ENCODE data around the gene ACVR1.

- no peak for TF ChIP-seq SIN3A (IDR thresholded peaks at IDR 0.05; ENCODE audit: borderline replicate concordance, low read depth, low read length)
- no peak for TF ChIP-seq CTCF (IDR thresholded peaks at IDR 0.05)
- TF ChIP-seq POLR2AphosphoS5 (IDR thresholded peaks at IDR 0.05; ENCODE audit: low read depth, low read length): no peak
- no peak for TF ChIP-seq ELF1 (IDR thresholded peaks at IDR 0.05)
- TF ChIP-seq YY1 (IDR thresholded peaks at IDR 0.05; ENCODE audit: low read depth): no peak
- no peak for TF ChIP-seq TAF1 (IDR thresholded peaks at IDR 0.05; ENCODE audit: borderline replicate concordance, low read depth, low read length)
- no peak for TF ChIP-seq EZH2phosphoT487 (IDR thresholded peaks at IDR 0.05; ENCODE audit: borderline replicate concordance, low read depth)
- no peak for TF ChIP-seq USF1 (IDR thresholded peaks at IDR 0.05; ENCODE audit: borderline replicate concordance, low read depth)
- TF ChIP-seq RCOR1 (IDR thresholded peaks at IDR 0.05; ENCODE audit: low read length): no peak
- no peak for TF ChIP-seq TEAD4 (IDR thresholded peaks at IDR 0.05; ENCODE audit: borderline replicate concordance, insufficient read depth)
- no peak for TF ChIP-seq RAD21 (IDR thresholded peaks at IDR 0.05; ENCODE audit: low read length)
- no peak for TF ChIP-seq RFX5 (IDR thresholded peaks at IDR 0.05; ENCODE audit: low read length)
- TF ChIP-seq GABPA (IDR thresholded peaks at IDR 0.05; ENCODE audit: low read depth): no peak
- TF ChIP-seq SMC3 (IDR thresholded peaks at IDR 0.05; ENCODE audit: low read depth, low read length): no peak
Observed at GRCh38 chr2:157733263-157733662, 142.9 kb downstream of the ACVR1 start.

Data from SK-N-SH (cell line).